ENCODE data around the gene ANKEF1. TPM values are rescaled to one million over a fixed set of nuclear protein-coding genes. Genes with fewer than 3 reads are reported as not detected.

Gene ANKEF1
- total RNA-seq, 1 donor from 2014 or later, result 4.2 TPM

GRCh38 chr20:10060226-10060625 lies 25.4 kb downstream of the ANKEF1 start:
- TF ChIP-seq, protein P1, sequence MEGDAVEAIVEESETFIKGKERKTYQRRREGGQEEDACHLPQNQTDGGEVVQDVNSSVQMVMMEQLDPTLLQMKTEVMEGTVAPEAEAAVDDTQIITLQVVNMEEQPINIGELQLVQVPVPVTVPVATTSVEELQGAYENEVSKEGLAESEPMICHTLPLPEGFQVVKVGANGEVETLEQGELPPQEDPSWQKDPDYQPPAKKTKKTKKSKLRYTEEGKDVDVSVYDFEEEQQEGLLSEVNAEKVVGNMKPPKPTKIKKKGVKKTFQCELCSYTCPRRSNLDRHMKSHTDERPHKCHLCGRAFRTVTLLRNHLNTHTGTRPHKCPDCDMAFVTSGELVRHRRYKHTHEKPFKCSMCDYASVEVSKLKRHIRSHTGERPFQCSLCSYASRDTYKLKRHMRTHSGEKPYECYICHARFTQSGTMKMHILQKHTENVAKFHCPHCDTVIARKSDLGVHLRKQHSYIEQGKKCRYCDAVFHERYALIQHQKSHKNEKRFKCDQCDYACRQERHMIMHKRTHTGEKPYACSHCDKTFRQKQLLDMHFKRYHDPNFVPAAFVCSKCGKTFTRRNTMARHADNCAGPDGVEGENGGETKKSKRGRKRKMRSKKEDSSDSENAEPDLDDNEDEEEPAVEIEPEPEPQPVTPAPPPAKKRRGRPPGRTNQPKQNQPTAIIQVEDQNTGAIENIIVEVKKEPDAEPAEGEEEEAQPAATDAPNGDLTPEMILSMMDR (IDR thresholded peaks at IDR 0.05; ENCODE audit: insufficient read depth, low read length, severe bottlenecking), result no peak
- Histone ChIP-seq H3K4me3 (ENCODE audit: low read depth, low read length) (no peak overlapping the region), H3K36me3 (ENCODE audit: control insufficient read depth, insufficient read depth, low read length) (no peaks in the 10 kb centered on the region), H3K27me3 (ENCODE audit: control insufficient read depth, insufficient read depth, low read length) (no peaks in the 10 kb centered on the region)
- FAIRE-seq (no peak), DNase-seq (ENCODE audit: low read depth) (no peak)

- peak; percentile 72 for FAIRE-seq
- Histone ChIP-seq H3K27me3 (ENCODE audit: control insufficient read depth, insufficient read depth, low read length) (no peaks in the 10 kb centered on the region), H3K36me3 (ENCODE audit: control insufficient read depth, insufficient read depth, low read length) (no peaks in the 10 kb centered on the region)
These were observed 26.9 kb downstream of the ANKEF1 start for GRCh38 chr20:10061641-10062040.

GRCh38 chr20:10063482-10063881 lies 28.7 kb downstream of the ANKEF1 start:
- H3K4me3 ChIP-seq (ENCODE audit: low read depth, low read length), result no peak overlapping the region
- DNase-seq (ENCODE audit: low read depth), result no peak
- no peaks in the 10 kb centered on the region for H3K36me3 ChIP-seq (ENCODE audit: control insufficient read depth, insufficient read depth, low read length)
- TF ChIP-seq, protein P1 (IDR thresholded peaks at IDR 0.05; ENCODE audit: insufficient read depth, low read length, severe bottlenecking), result no peak
- H3K27me3 ChIP-seq (ENCODE audit: control insufficient read depth, insufficient read depth, low read length), result no peaks in the 10 kb centered on the region
- FAIRE-seq, result no peak

More at GRCh38 chr20:10061641-10062040, 26.9 kb downstream of the ANKEF1 start:
- TF ChIP-seq, protein P1 (IDR thresholded peaks at IDR 0.05; ENCODE audit: insufficient read depth, low read length, severe bottlenecking), result no peak
- H3K4me3 ChIP-seq (ENCODE audit: low read depth, low read length), result no peak overlapping the region
- DNase-seq (ENCODE audit: low read depth), result no peak

GRCh38 chr20:10064611-10065010 lies 29.8 kb downstream of the ANKEF1 start:
- Histone ChIP-seq H3K36me3 (ENCODE audit: control insufficient read depth, insufficient read depth, low read length) (no peaks in the 10 kb centered on the region), H3K27me3 (ENCODE audit: control insufficient read depth, insufficient read depth, low read length) (no peaks in the 10 kb centered on the region), H3K4me3 (ENCODE audit: low read depth, low read length) (no peak overlapping the region)
- no peak for FAIRE-seq
- TF ChIP-seq, protein P1 (IDR thresholded peaks at IDR 0.05; ENCODE audit: insufficient read depth, low read length, severe bottlenecking), result no peak
- no peak for DNase-seq (ENCODE audit: low read depth)

- no peak for FAIRE-seq
- TF ChIP-seq, protein P1 (IDR thresholded peaks at IDR 0.05; ENCODE audit: insufficient read depth, low read length, severe bottlenecking), result no peak
- no peaks in the 10 kb centered on the region for H3K36me3 ChIP-seq (ENCODE audit: control insufficient read depth, insufficient read depth, low read length)
- H3K4me3 ChIP-seq (ENCODE audit: low read depth, low read length), result no peak overlapping the region
- no peaks in the 10 kb centered on the region for H3K27me3 ChIP-seq (ENCODE audit: control insufficient read depth, insufficient read depth, low read length)
- peak; percentile 55 for DNase-seq (ENCODE audit: low read depth)
These were observed 30.5 kb downstream of the ANKEF1 start for GRCh38 chr20:10065154-10065833.

- no peaks in the 10 kb centered on the region for H3K36me3 ChIP-seq (ENCODE audit: control insufficient read depth, insufficient read depth, low read length)
- TF ChIP-seq, protein P1 (IDR thresholded peaks at IDR 0.05; ENCODE audit: insufficient read depth, low read length, severe bottlenecking), result no peak
- DNase-seq (ENCODE audit: low read depth), result no peak
- no peaks in the 10 kb centered on the region for H3K27me3 ChIP-seq (ENCODE audit: control insufficient read depth, insufficient read depth, low read length)
- FAIRE-seq, result no peak
- H3K4me3 ChIP-seq (ENCODE audit: low read depth, low read length), result no peak overlapping the region
These were observed 32.5 kb downstream of the ANKEF1 start for GRCh38 chr20:10067321-10067720.

Data from bronchial epithelial cell (primary cell).